Fibroblast of skin of right quadriceps (primary cell): ENCODE data around the gene LILRA1.
"Not testable (repeated sequence)": the region's sequence is repeated elsewhere in the genome, so short reads cannot be mapped to it uniquely, and the experiment has no call there.

Source experiments
- DNase-seq: peaks from one replicate; pipeline ENCODE4 v3.0.0-alpha.2; 2013

LILRA1 gene

DNA sequence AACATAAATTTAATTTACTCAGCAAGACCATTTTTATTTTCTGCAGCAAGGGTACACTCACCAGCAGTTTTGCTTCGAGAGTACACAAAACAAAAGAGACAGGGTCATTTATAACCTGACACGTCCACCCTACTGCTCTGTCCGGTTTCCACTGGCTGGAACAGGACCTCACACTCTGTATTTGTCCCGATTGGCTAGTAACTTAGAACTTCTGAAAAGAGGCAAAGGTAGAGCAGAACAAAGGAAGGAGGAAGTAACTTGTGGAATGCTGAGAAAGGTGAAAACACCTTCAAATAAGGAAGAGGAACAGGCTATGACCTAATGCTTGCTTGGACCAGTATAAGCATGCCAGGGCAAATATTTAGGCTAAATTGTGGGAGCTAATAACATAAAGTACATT lies 34.5 kb downstream of the LILRA1 start:
- not testable (repeated sequence) for DNase-seq

DNA sequence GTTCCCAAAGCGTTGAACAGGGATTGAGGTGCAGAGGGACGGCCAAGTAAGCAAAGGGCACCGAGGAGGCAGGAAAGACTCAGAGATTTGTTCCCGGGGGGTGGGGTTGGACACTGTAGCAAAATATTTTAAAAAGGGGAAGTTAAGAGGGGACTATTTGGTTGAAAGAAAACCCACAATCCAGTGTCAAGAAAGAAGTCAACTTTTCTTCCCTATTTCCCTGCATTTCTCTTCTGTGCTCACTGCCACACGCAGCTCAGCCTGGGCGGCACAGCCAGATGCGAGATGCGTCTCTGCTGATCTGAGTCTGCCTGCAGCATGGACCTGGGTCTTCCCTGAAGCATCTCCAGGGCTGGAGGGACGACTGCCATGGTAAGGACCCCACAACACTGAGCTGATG lies 36.8 kb downstream of the LILRA1 start, which contains the start of gene LILRB1:
LILRB1 (plus strand) TSS at position 223 of the 400 bp plus-strand sequence. CDS start 590 bp downstream, outside the sequence.
- not testable (repeated sequence) for DNase-seq

DNA sequence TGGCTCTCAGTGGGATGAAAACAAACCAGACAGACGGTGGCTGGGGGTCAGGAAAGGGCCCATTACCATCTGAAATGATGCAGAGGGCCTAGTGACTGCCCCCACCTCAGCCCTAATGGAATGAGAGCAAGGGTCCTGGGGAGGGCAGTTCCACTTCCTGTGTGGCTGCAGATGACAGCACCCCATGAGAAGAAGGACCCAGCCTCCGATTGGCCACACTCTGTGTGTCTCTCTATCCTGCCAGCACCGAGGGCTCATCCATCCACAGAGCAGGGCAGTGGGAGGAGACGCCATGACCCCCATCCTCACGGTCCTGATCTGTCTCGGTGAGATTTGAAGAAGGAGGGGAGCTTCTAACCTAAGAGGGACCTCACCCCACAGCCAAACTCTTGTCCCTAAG lies 37.4 kb downstream of the LILRA1 start:
- DNase-seq = no peak

DNA sequence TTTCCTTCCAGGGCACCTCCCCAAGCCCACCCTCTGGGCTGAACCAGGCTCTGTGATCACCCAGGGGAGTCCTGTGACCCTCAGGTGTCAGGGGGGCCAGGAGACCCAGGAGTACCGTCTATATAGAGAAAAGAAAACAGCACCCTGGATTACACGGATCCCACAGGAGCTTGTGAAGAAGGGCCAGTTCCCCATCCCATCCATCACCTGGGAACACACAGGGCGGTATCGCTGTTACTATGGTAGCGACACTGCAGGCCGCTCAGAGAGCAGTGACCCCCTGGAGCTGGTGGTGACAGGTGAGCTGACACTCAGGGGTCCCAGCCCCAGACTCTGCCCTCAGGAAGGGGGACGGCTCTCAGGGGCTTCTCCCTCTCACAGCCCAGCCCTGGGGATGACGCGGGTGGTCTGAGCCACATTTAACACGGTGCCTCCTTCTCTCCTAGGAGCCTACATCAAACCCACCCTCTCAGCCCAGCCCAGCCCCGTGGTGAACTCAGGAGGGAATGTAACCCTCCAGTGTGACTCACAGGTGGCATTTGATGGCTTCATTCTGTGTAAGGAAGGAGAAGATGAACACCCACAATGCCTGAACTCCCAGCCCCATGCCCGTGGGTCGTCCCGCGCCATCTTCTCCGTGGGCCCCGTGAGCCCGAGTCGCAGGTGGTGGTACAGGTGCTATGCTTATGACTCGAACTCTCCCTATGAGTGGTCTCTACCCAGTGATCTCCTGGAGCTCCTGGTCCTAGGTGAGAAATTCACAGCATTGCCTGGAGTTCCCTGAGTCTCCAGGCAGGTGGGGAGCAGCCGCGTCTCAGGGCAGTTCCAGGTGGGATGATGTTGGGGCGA lies 38.3 kb downstream of the LILRA1 start:
- not testable (repeated sequence) for DNase-seq

DNA sequence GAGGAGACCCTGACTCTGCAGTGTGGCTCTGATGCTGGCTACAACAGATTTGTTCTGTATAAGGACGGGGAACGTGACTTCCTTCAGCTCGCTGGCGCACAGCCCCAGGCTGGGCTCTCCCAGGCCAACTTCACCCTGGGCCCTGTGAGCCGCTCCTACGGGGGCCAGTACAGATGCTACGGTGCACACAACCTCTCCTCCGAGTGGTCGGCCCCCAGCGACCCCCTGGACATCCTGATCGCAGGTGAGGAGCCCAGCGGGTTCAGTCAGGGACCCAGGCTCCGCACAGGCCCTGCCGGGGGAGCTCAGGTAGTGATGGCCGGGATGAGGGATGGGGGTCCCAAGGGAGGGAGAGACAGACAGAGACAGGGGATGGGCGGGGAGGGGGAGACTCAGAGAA lies 39.1 kb downstream of the LILRA1 start:
- DNase-seq = not testable (repeated sequence)

DNA sequence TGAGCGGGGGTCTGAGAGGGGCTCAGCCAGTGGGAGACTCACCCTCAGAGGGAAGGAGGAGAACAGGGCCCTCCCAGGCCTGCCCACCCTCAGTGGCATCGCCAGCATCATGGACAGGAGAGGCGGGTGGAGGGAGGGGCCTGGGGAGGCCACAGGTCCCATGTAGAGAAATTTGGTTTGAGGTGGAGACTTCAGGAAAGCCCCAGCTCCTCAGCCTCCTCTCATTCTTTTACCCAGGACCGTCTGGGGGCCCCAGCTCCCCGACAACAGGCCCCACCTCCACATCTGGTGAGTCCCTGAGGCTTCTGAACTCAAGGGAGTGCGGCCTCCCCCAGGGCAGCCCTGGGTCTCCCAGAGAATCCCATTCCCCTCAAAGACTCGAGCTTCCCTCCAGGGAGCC lies 40.0 kb downstream of the LILRA1 start:
- DNase-seq = no peak

DNA sequence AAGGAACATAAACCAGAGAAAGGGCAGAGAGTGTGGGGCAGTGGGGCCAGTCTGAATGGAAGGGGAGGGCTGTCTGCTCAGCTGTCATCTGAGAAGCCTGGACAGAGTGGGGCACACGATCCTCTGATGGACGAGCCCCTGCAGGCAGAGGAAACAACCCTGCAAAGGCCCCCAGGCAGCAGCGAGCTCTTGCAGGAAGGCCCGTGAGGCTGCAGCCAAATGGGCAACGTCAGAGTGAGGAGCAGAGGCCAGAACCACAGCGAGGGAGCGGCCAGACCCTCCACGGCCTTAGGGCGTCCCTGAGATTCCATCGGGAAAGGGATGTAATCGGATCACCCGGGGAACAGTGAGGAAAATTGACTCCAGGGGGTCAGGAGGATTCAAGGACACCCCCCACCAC lies 42.6 kb downstream of the LILRA1 start:
- DNase-seq = not testable (repeated sequence)

DNA sequence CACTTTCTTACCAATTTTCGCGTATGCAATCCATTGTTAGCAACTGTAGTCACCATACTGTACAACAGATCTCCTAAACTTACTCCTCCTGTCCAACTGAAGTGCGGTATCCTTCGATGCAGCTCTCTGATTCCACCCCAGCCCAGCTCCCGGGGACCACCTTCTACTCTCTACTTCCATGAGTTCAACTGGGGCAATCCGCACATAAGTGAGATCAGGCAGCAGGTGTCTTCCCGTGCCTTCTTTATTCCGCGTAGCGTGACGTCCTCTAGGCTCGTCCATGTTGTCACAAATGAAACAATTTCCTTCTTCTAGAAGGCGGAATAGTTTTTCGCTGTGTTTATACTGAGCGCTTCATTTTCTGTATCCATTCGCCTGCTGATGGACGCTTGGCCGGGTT lies 45.3 kb downstream of the LILRA1 start:
- no peak for DNase-seq

DNA sequence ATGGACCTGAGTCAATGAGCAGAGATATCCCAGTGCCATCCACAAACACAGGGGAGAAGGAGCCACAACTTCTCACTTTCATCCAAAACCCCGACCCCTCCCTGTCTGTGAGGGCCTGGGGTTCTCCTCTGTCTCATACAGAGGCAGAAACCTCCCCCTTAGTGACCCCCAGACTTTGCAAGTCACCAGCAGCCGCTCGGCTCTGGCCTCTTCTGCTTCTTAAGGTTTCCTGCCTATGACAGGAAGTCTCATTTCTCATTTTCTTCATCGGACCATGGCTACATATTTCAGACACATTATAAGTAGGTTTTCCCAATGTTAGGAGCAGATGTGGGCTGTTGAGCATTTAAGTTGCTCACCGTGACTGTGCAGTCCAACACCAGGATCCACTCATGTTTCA lies 49.5 kb downstream of the LILRA1 start:
- DNase-seq = not testable (repeated sequence)

DNA sequence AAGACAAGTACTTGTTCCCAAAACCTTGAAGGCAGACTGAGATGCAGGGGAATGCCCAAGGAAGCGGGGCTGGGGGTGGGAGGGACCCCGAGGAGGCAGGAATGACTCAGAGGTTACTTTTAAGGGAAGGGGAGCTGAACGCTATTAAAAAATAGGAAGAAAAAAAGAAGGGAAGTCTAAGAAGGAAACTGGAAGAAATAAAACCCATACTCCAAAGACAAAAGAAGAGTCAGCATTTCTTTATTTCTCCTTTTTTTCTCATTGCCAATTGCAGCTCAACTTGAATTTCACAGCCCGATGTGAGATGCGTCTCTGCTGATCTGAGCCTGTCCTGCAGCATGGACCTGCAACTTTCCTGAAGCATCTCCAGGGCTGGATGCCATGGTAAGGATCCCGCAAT lies 50.2 kb downstream of the LILRA1 start:
- DNase-seq = not testable (repeated sequence)

DNA sequence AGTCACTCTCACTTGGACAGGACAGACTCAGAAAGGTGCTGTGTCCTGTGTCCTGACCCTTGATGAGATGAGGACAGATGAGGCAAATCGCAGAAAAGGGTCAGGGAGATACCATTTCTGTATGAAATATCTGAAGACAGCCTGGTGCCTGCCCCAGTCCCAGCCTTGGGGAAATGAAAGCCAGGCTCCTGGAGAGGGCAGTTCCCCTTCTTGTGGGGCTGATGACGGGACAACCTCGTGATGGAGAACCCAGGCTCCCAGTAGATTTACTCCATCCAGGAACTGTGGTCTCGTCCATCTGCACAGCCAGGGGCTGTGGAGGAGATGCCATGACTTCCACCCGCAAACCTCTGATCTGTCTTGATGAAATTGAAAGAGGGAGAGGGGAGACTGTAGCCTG lies 50.6 kb downstream of the LILRA1 start:
- DNase-seq = no peak

DNA sequence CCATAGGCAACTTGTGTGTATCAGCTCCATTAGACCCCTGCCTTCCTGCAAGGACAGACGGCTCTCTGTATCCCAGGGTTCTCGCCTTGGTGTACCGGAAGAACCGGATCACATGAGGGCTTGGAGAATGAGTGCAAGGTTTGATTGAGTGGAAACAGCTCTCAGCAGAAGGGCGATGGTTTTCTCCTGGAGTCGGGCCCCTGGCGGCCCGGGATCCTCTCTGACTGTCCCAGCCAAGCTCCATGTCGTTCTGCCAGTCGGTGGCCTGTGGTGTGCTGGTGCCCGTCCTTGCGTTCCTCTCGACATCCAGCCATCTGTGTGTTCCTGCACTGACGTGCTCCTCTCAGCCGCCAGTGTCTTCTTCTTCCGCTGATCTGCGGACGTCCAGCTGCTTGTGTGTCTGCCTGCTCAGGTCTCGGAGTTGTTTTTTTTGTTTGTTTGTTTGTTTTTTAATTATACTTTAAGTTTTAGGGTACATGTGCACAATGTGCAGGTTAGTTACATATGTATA lies 53.0 kb downstream of the LILRA1 start:
- DNase-seq = no peak

DNA sequence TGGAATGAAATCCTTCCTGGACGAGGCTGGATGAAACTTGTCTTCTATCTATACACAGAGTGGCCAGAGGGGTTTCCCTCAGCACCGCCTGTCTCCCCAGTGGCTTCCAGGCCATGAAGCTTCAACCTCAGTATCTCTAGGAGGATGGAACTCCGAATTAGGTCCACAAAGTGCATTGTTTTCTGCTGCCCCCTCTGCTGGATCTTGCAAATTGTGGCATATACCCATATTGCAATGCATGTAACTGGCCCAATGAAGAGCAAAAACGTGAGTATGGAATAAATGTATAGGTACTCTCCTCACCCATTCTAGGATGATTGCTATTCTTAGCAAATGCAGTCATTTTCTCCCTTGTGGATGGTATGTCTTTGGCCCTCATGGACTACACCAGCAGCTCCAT lies 54.7 kb downstream of the LILRA1 start:
- DNase-seq = no peak

DNA sequence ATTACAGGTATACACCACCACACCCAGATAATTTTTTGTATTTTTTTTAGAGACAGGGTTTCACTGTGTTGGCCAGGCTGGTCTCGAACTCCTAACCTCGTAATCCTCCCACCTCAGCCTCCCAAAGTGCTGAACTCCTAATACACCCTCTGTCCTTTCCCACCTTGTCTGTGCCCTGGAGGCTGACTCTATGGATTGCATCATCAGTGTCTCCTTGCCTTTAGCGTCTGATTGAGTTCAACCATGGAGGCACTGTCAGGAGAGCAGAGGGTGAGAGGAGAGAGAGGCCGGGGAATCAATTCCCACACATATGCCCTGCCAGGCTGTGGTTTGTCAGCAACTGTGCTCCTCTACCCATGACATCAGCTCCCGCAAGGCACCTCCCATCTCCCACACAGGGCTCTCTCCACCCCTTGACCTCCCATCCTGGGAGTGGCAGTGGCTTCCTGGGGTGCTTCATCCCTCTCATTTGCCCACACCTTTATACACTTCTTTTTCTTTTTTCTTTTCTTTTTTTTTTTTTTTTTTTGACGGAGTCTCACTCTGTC lies 56.8 kb downstream of the LILRA1 start:
- DNase-seq = no peak
